IMR-90 (cell line): Measurements from ENCODE around the gene SOBP.

ENCODE experiments used
- BHLHE40 ChIP-seq: fragments of 150-350 bp; IDR thresholded peaks from 2 replicates; pipeline ENCODE4 v1.6.1; 2016; ENCODE audit warnings: mild to moderate bottlenecking, low read depth, low read length
- CEBPB ChIP-seq: IDR thresholded peaks from 2 replicates; pipeline ENCODE4 v1.6.1; 2012; ENCODE audit warnings: low read depth, low read length, improper control_type of control experiment
- MXI1 ChIP-seq: IDR thresholded peaks from 2 replicates; pipeline ENCODE4 v1.6.1; 2012; ENCODE audit warnings: low read depth, mild to moderate bottlenecking, low read length, moderate library complexity, borderline replicate concordance
- NFE2L2 ChIP-seq: fragments of 150-350 bp; IDR thresholded peaks from 2 replicates; pipeline ENCODE4 v1.6.1; 2016; ENCODE audit warnings: low read depth, mild to moderate bottlenecking, low read length
- POLR2A ChIP-seq: IDR thresholded peaks from 2 replicates; pipeline ENCODE4 v1.6.1; 2012; ENCODE audit warnings: mild to moderate bottlenecking, low read depth, low read length
- RAD21 ChIP-seq: IDR thresholded peaks from 2 replicates; pipeline ENCODE4 v1.6.1; 2012; ENCODE audit warnings: low read length, improper control_type of control experiment
- RCOR1 ChIP-seq: IDR thresholded peaks from 2 replicates; pipeline ENCODE4 v1.6.1; 2012; ENCODE audit warnings: mild to moderate bottlenecking, low read length, improper control_type of control experiment; ENCODE audit not compliant: insufficient replicate concordance
- SMC3 ChIP-seq: fragments of 150-350 bp; IDR thresholded peaks from 2 replicates; pipeline ENCODE4 v1.6.1; 2016; ENCODE audit warnings: low read depth, mild to moderate bottlenecking, antibody characterized with exemption, low read length, moderate library complexity
- USF2 ChIP-seq: fragments of 150-350 bp; IDR thresholded peaks from 2 replicates; pipeline ENCODE4 v1.6.1; 2017; ENCODE audit warnings: mild to moderate bottlenecking, antibody characterized with exemption, low read length, low read depth
- TF ChIP-seq, protein P1 (sequence below): conservative IDR thresholded peaks from 2 replicates; pipeline ENCODE4 v1.5.1; 2012; ENCODE audit warnings: mild to moderate bottlenecking, low read depth, low read length, improper control_type of control experiment
- TF ChIP-seq, protein P2 (sequence below): fragments of 150-350 bp; IDR thresholded peaks from 2 replicates; pipeline ENCODE4 v1.6.1; 2016; ENCODE audit warnings: low read depth, mild to moderate bottlenecking, low read length, moderate library complexity, borderline replicate concordance

DNA sequence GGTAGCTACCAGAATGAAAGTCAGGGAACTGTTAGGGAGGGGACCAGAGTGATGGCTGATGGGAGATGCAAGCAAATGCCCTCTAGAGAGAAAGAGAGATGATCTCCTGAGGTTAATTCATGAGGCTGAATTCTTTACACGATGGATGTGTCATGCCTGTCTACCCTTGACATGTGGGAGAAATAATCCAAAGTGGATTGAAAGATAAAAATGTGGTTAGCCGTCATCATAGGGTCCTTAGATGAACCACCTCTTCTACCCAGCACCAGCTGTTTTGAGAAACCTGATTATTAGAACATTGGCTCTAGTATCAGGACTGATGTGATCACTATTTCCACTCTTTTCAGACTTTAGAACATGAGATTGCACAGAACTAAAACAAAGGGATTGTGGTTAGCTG is 53.6 kb downstream of the SOBP start:
- TF ChIP-seq, protein P1, sequence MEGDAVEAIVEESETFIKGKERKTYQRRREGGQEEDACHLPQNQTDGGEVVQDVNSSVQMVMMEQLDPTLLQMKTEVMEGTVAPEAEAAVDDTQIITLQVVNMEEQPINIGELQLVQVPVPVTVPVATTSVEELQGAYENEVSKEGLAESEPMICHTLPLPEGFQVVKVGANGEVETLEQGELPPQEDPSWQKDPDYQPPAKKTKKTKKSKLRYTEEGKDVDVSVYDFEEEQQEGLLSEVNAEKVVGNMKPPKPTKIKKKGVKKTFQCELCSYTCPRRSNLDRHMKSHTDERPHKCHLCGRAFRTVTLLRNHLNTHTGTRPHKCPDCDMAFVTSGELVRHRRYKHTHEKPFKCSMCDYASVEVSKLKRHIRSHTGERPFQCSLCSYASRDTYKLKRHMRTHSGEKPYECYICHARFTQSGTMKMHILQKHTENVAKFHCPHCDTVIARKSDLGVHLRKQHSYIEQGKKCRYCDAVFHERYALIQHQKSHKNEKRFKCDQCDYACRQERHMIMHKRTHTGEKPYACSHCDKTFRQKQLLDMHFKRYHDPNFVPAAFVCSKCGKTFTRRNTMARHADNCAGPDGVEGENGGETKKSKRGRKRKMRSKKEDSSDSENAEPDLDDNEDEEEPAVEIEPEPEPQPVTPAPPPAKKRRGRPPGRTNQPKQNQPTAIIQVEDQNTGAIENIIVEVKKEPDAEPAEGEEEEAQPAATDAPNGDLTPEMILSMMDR, result no peak
- TF ChIP-seq RAD21, result no peak
- TF ChIP-seq POLR2A, result no peak
- TF ChIP-seq USF2, result no peak
- no peak for TF ChIP-seq BHLHE40
- no peak for TF ChIP-seq MXI1
- TF ChIP-seq RCOR1, result no peak
- no peak for TF ChIP-seq SMC3
- no peak for TF ChIP-seq NFE2L2
- no peak for TF ChIP-seq CEBPB
- TF ChIP-seq, protein P2, sequence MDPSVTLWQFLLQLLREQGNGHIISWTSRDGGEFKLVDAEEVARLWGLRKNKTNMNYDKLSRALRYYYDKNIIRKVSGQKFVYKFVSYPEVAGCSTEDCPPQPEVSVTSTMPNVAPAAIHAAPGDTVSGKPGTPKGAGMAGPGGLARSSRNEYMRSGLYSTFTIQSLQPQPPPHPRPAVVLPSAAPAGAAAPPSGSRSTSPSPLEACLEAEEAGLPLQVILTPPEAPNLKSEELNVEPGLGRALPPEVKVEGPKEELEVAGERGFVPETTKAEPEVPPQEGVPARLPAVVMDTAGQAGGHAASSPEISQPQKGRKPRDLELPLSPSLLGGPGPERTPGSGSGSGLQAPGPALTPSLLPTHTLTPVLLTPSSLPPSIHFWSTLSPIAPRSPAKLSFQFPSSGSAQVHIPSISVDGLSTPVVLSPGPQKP, result no peak
